GM12878 (cell line): Measurements from ENCODE around the gene FRYL.

ENCODE experiments used
- CTCF ChIP-seq, 3 experiments: IDR thresholded peaks in 2 of 3; conservative IDR thresholded peaks in 1 of 3; 2 replicates each; pipeline ENCODE4 v1.5.1; 2011; ENCODE audit warnings: low read depth in 3 of 3, low read length in 3 of 3, mild to moderate bottlenecking in 3 of 3, control low read depth in 2 of 3, moderate library complexity in 2 of 3, inconsistent platforms in 1 of 3, mixed read lengths in 1 of 3; ENCODE audit not compliant: control insufficient read depth in 2 of 3, insufficient read depth in 1 of 3; ENCODE audit errors: extremely low read depth in 1 of 3
- E2F4 ChIP-seq: IDR thresholded peaks from 2 replicates; pipeline ENCODE4 v1.6.1; 2012; ENCODE audit warnings: low read depth, low read length, improper control_type of control experiment
- EZH2 ChIP-seq: IDR thresholded peaks from 2 replicates; pipeline ENCODE4 v1.6.1; 2012; ENCODE audit warnings: low read depth, mild to moderate bottlenecking, control low read depth, inconsistent platforms, low read length, borderline replicate concordance; ENCODE audit not compliant: control insufficient read depth
- IRF5 ChIP-seq: fragments of 450-650 bp; IDR thresholded peaks from 2 replicates; pipeline ENCODE4 v1.6.1; 2017; ENCODE audit warnings: borderline replicate concordance
- MAX ChIP-seq: IDR thresholded peaks from 2 replicates; pipeline ENCODE4 v1.6.1; 2012; ENCODE audit warnings: low read depth, low read length, improper control_type of control experiment
- POLR2AphosphoS5 ChIP-seq: IDR thresholded peaks from 2 replicates; pipeline ENCODE4 v1.6.1; 2011; ENCODE audit warnings: mild to moderate bottlenecking, low read length, inconsistent platforms
- SKIL ChIP-seq: fragments of 450-650 bp; IDR thresholded peaks from 2 replicates; pipeline ENCODE4 v1.6.1; 2017; ENCODE audit warnings: mild to moderate bottlenecking, low read depth, inconsistent platforms; ENCODE audit not compliant: poor library complexity, severe bottlenecking
- SP1 ChIP-seq: IDR thresholded peaks from one replicate; pipeline ENCODE4 v1.6.1; 2011; ENCODE audit warnings: low read depth, low read length
- ZNF274 ChIP-seq: IDR thresholded peaks from one replicate; pipeline ENCODE4 v1.8.0; 2011; ENCODE audit not compliant: insufficient read length, insufficient read depth

GRCh38 chr4:48790561-48790960 is 10.5 kb upstream of the FRYL start:
- no peak for TF ChIP-seq SP1
- no peak for TF ChIP-seq CTCF (IDR thresholded peaks at IDR 0.05 in 2 of 3, conservative IDR thresholded peaks at IDR 0.05 in 1 of 3; ENCODE audit: control insufficient read depth in 2 of 3, extremely low read depth in 1 of 3, insufficient read depth in 1 of 3, low read depth in 3 of 3, low read length in 3 of 3)
- no peak for TF ChIP-seq E2F4
- no peak for TF ChIP-seq EZH2
- no peak for TF ChIP-seq ZNF274
- TF ChIP-seq MAX, result no peak
- no peak for TF ChIP-seq SKIL
- TF ChIP-seq POLR2AphosphoS5, result no peak
- no peak for TF ChIP-seq IRF5
